ENCODE results near the gene PLXDC2. TPM values are rescaled to one million over a fixed set of nuclear protein-coding genes. Genes with fewer than 3 reads are reported as not detected.

PLXDC2 gene
- total RNA-seq, 1 experiment from 2014 or later: 0.20 TPM

DNA sequence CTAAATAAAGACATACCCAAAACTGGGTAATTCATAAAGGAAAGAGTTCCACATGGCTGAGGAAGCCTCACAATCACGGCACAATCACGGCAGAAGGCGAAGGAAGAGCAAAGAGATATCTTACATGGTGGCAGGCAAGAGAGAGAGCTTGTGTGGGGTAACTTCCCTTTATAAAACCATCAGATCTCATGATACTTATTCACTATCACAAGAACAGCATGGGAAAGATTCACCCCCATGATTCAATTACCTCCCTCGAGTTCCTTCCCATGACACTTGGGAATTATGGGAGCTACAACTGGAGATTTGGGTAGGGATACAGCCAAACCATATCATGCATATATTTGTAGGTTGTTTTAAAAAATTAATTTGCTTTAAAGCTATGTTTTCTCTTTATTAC is 217.2 kb downstream of the PLXDC2 start:
- intact Hi-C loops (cut with micrococcal nuclease): no loop called here
- peaks cover 0 to 19% of the 10 kb centered on the region in 2 experiments; a peak in 2 of 4 replicates for H3K9me3 ChIP-seq (ENCODE audit: control insufficient read depth in 1 of 2, insufficient read depth in 1 of 2, low read depth in 1 of 2, low read length in 2 of 2)
- no peaks in the 10 kb centered on the region for H3K9me2 ChIP-seq (ENCODE audit: insufficient read depth)
- no peaks in the 10 kb centered on the region for H4K20me1 ChIP-seq (ENCODE audit: insufficient read depth)
- no peak overlapping the region for H3K4me3 ChIP-seq (replicated peaks in 1 of 2; ENCODE audit: low read depth in 1 of 2, low read length in 2 of 2)
- H3K4me2 ChIP-seq (ENCODE audit: low read length): no peak overlapping the region
- POLR2A ChIA-PET: no interaction called here
- no peak for TF ChIP-seq TCF7L2 (IDR thresholded peaks at IDR 0.05; ENCODE audit: borderline replicate concordance, extremely low read depth, insufficient read depth, insufficient read length)
- TF ChIP-seq, protein P1, sequence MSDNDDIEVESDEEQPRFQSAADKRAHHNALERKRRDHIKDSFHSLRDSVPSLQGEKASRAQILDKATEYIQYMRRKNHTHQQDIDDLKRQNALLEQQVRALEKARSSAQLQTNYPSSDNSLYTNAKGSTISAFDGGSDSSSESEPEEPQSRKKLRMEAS (IDR thresholded peaks at IDR 0.05): no peak
- no peak for TF ChIP-seq JUND (IDR thresholded peaks at IDR 0.05)
- no peak for TF ChIP-seq SIN3A (IDR thresholded peaks at IDR 0.05; ENCODE audit: low read depth)
- no peak for TF ChIP-seq POLR2AphosphoS5 (IDR thresholded peaks at IDR 0.05; ENCODE audit: low read depth, low read length)
- TF ChIP-seq, protein P2, sequence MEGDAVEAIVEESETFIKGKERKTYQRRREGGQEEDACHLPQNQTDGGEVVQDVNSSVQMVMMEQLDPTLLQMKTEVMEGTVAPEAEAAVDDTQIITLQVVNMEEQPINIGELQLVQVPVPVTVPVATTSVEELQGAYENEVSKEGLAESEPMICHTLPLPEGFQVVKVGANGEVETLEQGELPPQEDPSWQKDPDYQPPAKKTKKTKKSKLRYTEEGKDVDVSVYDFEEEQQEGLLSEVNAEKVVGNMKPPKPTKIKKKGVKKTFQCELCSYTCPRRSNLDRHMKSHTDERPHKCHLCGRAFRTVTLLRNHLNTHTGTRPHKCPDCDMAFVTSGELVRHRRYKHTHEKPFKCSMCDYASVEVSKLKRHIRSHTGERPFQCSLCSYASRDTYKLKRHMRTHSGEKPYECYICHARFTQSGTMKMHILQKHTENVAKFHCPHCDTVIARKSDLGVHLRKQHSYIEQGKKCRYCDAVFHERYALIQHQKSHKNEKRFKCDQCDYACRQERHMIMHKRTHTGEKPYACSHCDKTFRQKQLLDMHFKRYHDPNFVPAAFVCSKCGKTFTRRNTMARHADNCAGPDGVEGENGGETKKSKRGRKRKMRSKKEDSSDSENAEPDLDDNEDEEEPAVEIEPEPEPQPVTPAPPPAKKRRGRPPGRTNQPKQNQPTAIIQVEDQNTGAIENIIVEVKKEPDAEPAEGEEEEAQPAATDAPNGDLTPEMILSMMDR (IDR thresholded peaks at IDR 0.05 in 2 of 3, conservative IDR thresholded peaks at IDR 0.05 in 1 of 3; ENCODE audit: borderline replicate concordance in 1 of 3, insufficient read depth in 1 of 3, low read depth in 2 of 3, low read length in 2 of 3): no peak
- TF ChIP-seq ZNF274 (IDR thresholded peaks at IDR 0.05; ENCODE audit: low read depth, low read length): no peak
- TF ChIP-seq, protein P3, sequence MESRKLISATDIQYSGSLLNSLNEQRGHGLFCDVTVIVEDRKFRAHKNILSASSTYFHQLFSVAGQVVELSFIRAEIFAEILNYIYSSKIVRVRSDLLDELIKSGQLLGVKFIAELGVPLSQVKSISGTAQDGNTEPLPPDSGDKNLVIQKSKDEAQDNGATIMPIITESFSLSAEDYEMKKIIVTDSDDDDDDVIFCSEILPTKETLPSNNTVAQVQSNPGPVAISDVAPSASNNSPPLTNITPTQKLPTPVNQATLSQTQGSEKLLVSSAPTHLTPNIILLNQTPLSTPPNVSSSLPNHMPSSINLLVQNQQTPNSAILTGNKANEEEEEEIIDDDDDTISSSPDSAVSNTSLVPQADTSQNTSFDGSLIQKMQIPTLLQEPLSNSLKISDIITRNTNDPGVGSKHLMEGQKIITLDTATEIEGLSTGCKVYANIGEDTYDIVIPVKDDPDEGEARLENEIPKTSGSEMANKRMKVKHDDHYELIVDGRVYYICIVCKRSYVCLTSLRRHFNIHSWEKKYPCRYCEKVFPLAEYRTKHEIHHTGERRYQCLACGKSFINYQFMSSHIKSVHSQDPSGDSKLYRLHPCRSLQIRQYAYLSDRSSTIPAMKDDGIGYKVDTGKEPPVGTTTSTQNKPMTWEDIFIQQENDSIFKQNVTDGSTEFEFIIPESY (IDR thresholded peaks at IDR 0.05; ENCODE audit: extremely low read depth, insufficient replicate concordance, low read length): no peak
- no peak for TF ChIP-seq EZH2phosphoT487 (IDR thresholded peaks at IDR 0.05; ENCODE audit: borderline replicate concordance)
- TF ChIP-seq SRF (IDR thresholded peaks at IDR 0.05; ENCODE audit: low read depth): no peak
- TF ChIP-seq, protein P4, sequence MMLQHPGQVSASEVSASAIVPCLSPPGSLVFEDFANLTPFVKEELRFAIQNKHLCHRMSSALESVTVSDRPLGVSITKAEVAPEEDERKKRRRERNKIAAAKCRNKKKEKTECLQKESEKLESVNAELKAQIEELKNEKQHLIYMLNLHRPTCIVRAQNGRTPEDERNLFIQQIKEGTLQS (IDR thresholded peaks at IDR 0.05): no peak
- no peak for TF ChIP-seq SP1 (IDR thresholded peaks at IDR 0.05; ENCODE audit: low read depth)
- no peak for TF ChIP-seq ZFX (IDR thresholded peaks at IDR 0.05)
- CTCF ChIA-PET: no interaction called here
- no peaks in the 10 kb centered on the region for H3K27me3 ChIP-seq (ENCODE audit: insufficient read depth, low read length)
- RAD21 ChIA-PET (ENCODE audit: low non-redundant PET in 1 of 2, low total read pairs in 2 of 2, uncharacterized antibody in 2 of 2, unreplicated experiment in 2 of 2): no interaction called here
- no peak overlapping the region for H2AFZ ChIP-seq (ENCODE audit: low read depth, low read length, poor library complexity, severe bottlenecking)
- H3K4me1 ChIP-seq (ENCODE audit: control insufficient read depth in 1 of 2, insufficient read depth in 2 of 2, low read length in 2 of 2): no peaks in the 10 kb centered on the region
- H3K79me2 ChIP-seq (ENCODE audit: insufficient read depth, low read length): no peaks in the 10 kb centered on the region
- H3K9ac ChIP-seq (ENCODE audit: low read length): no peak overlapping the region
- H3K36me3 ChIP-seq (ENCODE audit: control insufficient read depth in 1 of 2, insufficient read depth in 2 of 2, low read length in 2 of 2): no peaks in the 10 kb centered on the region
- no peak for ATAC-seq
- H3K27ac ChIP-seq (ENCODE audit: low read depth, low read length): no peak overlapping the region
- no TSS peak for BruUV-seq (replicated peaks)
- no peak for DNase-seq (ENCODE audit: low read depth, low spot score)

Data from HCT116 (cell line).